ENCODE results near the gene TMEM165. TPM values are rescaled to one million over a fixed set of nuclear protein-coding genes. Genes with fewer than 3 reads are reported as not detected.

The TMEM165 gene
- total RNA-seq, 1 donor from 2014 or later, result 34.3 TPM

DNA sequence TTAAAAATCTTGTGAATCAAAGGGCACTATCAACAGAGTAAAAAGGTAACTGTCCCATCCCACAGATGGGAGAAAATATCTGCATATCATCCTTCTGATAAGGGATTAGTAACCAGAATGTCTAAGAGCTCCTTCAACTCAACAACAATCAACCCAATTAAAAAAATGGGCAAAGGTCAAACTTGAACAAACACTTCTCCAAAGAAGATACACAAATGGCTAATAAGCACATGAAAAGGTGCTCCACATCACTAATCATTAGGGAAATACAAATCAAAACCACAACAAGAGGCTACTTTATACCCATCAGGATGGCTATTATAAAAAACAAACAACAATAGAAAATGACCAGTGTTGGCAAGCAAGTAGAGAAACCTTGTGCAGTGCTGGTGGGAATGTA lies 43.3 kb downstream of the TMEM165 start:
- ATAC-seq (ENCODE audit: poor library complexity) (no peak), DNase-seq (no peak)
- intact Hi-C loops (cut with DNase I), result no loop called here

DNA sequence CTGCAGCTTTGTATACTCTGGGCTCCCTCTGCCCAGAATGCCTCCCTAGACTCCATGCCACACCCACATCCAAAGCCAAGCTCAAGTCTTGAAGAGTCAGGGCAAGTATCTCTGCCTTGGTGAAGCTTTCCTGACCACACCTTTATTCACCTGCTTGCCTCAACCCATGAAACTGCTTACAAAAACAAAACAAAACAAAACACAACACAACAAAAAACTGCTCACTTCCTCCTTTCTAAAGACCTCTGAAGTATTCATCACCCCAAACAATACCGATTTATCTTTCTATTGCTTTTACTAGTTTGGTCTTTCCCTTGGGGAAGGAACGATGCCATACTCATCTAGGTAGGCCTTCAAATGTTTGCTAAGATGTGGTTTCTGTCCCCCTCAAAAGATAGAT lies 45.0 kb downstream of the TMEM165 start:
- DNase-seq (no peak), ATAC-seq (ENCODE audit: poor library complexity) (no peak)
- intact Hi-C loops (cut with DNase I), result no loop called here

DNA sequence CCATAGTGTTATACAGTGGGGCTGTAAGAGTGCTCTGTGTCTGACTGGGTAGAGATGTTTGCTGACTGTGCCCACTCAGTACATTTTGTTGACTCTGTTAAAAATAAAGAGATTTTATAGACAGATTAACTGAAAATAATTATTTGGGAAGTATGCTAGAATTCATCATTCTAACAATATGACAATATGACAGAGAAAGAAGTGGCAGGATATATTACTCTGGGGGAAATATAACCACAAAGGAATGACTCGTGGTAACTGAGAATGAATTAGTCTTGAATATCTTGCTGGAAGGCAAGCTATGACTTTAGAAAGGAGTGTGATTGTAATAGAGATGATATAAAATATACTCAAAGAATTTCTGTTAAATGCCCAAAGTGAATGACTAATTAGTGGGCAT lies 46.8 kb downstream of the TMEM165 start:
- intact Hi-C loops (cut with DNase I), result no loop called here
- ATAC-seq (ENCODE audit: poor library complexity) (no peak), DNase-seq (no peak)

DNA sequence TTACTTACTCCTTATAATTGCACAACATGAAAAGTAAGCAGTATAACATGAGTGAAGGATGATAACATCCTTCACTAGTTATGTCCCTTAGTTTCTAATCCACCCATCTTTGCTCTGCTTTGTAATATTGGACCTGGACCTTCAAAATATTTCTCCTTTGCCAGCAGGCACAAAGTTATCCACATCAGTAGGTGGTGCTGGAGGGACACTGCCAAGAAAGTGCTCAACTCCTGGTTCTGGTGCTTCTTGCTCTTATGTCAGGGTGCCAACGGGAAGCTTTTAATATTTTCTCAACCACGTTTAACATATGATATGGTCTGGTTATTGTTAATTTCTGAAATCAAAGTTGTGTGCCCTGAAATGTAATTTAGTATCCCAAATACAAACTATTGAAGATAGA lies 49.1 kb downstream of the TMEM165 start:
- ATAC-seq (ENCODE audit: poor library complexity) (peak; percentile 49), DNase-seq (no peak)
- intact Hi-C loops (cut with DNase I), result no loop called here

DNA sequence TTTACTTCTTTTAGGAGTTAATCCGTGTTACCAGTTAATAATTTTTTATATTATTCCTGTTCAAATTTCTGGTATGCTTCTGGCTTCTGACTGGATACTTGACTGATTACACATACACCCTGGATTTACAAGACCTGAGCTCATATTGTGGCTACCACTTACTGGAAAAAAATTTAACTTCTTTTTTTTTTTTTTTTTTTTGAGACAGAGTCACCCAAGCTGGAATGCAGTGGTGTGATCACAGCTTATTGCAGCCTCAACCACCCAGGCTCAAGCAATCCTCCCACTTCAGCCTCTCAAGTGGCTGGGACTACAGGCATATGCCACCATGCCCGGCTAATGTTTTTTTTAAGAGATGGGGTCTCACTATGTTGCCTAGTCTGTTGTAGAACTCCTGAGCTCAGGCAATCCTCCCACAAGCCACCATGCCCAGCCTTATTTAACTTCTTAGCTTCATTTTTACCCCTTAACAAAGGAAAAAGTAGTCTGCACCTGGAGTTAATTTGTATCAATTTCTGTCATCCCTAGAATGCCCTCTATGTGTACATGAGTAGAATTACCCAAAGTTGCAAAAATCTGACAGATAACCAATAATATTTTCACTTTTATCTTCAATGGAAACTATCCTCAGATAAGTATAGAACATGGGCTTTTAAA lies 50.3 kb downstream of the TMEM165 start:
- ATAC-seq (ENCODE audit: poor library complexity) (no peak), DNase-seq (no peak)
- intact Hi-C loops (cut with DNase I), result no loop called here

DNA sequence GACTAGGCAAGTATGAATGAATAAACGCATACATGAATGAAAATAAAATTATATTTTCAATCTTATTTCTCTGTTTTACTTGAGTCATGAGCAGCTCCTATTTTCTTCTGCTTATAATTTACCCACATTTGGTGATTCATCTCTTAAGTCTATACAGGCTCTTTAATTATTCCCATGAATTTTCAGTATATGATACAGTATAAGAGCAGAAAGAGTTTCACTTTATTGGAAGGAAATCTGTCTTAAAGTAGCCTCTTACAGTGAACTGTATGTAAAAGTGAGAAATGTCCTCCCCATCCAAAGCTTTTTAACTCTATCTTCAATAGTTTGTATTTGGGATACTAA lies 50.8 kb downstream of the TMEM165 start:
- intact Hi-C loops (cut with DNase I), result no loop called here
- DNase-seq (no peak), ATAC-seq (ENCODE audit: poor library complexity) (no peak)

DNA sequence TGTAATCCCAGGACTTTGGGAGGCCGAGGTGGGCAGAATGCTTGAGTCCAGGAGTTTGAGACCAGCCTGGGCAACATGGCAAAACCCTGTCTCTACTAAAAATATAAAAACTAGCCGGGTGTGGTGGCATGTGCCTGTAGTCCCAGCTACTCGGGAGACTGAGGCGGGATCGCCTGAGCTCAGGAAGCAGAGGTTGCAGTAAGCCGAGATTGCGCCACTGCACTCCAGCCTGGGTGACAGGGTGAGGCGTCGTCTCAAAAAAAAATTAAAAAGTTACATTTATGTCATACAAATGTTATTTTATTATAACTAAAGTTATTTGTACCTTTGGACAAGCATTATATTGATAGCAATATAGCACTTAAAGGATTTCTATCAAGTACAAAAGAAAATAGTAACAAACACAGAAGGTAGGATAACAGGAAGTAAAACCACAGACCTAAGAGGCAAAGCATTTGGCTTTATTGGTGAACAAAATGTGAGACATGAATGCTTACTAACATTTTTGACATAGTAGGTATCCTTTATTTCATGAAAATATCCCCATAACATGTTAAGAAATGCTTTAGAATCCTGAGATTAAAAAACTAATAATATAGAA lies 51.5 kb downstream of the TMEM165 start:
- DNase-seq, result no peak
- intact Hi-C loops (cut with DNase I), result no loop called here
- no peak for ATAC-seq (ENCODE audit: poor library complexity)

DNA sequence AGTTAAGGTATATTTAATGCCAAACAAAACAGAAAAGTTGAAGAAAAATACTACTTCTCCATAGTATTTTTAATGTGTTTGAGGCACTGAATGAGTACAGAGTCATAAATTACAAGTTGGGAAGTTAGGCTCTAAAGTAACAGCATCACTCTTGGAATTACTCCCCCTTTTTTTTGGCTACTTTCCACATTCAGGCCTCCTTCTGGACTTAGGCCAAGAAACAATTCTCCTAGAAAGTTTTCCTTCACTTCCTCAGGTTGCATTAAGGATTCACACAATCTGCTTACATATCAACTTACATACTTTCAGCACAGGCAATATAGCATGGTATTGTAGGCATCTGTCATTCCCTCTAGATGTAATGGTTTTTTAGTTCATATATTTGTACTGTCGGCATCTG lies 52.1 kb downstream of the TMEM165 start:
- intact Hi-C loops (cut with DNase I), result no loop called here
- ATAC-seq (ENCODE audit: poor library complexity) (no peak), DNase-seq (no peak)

DNA sequence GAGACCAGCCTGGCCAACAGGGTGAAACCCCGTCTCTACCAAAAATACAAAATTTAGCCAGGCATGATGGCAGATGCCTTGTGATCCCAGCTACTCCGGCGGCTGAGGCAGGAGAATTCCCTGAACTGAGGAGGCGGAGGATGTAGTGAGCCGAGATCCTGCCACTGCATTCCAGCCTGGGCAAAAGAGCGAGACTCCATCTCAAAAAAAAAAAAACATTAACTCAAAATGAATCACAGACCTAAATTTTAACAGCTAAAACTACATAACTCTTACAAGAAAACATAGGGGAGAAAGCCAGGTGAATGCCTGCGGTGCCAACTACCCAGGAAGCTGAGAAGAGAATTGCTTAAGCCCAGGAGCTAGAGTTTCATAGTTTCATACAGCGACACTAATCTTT lies 54.8 kb downstream of the TMEM165 start:
- ATAC-seq (ENCODE audit: poor library complexity) (no peak), DNase-seq (no peak)
- intact Hi-C loops (cut with DNase I), result loop anchor here (10.0 kb wide), 1 partner anchor 104 kb away; no protein-coding TSS in a partner anchor

DNA sequence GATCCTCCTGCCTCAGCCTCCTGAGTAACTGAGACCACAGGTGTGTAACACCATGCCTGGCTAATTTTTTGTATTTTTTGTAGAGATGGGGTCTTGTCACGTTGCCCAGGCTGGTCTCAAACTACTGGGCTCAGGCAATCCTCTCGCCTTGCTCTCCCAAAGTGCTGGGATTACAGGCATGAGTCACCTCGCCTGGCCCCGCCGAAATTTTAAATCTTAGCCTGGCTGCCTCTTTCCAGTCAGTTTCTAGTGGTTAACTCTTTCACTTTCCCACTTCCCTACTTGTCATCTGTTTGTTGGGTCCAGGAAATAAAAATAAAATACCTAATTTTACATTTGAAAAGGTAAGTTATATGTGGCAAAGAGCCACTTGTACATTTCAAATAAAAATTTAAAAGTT lies 62.4 kb downstream of the TMEM165 start:
- DNase-seq (no peak), ATAC-seq (ENCODE audit: poor library complexity) (no peak)
- intact Hi-C loops (cut with DNase I), result loop anchor here (10.0 kb wide), 1 partner anchor 97 kb away; no protein-coding TSS in a partner anchor

DNA sequence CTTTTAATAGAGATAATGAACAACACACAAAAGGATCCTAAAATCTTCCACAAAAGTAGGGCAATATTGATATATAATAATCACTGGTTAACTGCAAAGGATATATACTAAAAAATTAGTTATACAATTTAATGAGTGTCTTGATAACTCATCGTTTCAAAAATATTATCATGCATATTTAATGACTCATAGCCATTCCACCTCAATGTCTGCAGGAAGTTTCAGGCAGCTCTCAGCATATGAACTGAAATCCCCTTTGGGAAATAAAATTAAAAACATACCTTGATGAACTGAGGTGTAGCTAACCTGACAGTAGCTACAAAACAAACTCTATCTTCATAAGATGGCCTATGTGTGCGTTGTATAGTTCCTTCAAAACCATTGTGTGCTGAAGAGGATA lies 62.9 kb downstream of the TMEM165 start:
- intact Hi-C loops (cut with DNase I), result loop anchor here (10.0 kb wide), 1 partner anchor 96 kb away; no protein-coding TSS in a partner anchor
- DNase-seq (no peak), ATAC-seq (ENCODE audit: poor library complexity) (no peak)

DNA sequence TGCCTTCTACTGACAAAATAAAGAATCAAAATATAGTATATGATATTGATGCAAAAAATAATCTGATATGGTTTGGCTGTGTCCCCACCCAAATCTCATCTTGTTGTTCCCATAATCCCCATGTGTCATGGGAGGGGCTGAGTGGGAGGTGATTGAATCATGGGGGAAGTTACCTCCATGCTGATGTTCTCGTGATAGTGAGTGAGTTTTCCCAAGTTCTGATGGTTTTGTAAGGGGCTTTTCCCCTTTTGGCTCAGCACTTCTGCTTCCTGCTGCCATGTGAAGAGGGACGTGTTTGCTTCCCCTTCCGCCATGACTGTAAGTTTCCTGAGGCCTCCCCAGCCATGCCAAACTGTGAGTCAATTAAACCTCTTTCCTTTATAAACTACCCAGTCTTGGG lies 70.2 kb downstream of the TMEM165 start:
- no peak for ATAC-seq (ENCODE audit: poor library complexity)
- intact Hi-C loops (cut with DNase I), result no loop called here

DNA sequence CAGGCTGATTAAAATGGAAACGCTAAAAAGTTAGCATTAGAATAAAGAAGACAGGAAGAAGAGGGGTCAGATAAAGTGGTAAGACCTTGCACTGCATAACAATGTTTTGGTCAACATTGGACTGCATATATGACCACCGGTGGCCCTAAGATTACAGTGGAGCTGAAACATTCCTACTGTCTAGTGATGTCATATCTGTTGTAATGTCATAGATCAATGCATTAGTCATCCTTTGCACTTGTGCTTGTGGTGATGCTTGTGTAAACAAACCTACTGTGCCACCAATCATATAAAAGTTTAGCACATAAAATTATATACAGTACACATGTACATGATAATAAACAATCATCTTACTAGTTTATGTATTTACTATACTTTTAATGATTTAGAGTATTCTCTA lies 73.0 kb downstream of the TMEM165 start:
- intact Hi-C loops (cut with DNase I), result no loop called here
- ATAC-seq (ENCODE audit: poor library complexity), result no peak
- DNase-seq, result no peak

More for the DNA sequence above, 70.2 kb downstream of the TMEM165 start:
- no peak for DNase-seq

DNA sequence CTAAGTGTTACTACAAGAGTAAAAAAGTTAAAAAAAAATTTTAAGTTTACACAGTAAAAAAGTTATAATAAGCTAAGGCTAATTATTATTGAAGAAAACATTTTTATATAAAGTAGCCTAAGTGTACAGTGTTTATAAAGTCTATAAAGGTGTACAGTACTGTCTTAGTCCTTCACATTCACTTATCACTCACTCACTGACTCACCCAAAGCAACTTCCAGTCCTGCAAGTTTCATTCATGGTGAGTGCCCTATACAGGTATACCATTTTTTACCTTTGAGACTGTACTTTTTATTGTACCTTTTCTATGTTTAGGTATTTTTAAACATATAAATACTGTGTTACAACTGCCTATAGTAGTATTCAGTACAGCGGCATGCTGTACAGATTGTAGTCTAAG lies 74.2 kb downstream of the TMEM165 start:
- no peak for DNase-seq
- ATAC-seq (ENCODE audit: poor library complexity), result no peak
- intact Hi-C loops (cut with DNase I), result no loop called here

Other genes with a start within 250 kb of the TMEM165 start
- gene SRD5A3, start 49.7 kb upstream of the TMEM165 start, total RNA-seq, result 8.3 TPM
- gene CLOCK, start 151.0 kb downstream of the TMEM165 start, total RNA-seq, result 35.8 TPM
- gene PDCL2, start 196.3 kb downstream of the TMEM165 start, total RNA-seq, result not detected
- not detected for gene NMU, start 240.3 kb downstream of the TMEM165 start, total RNA-seq